ENCODE measurements around the gene KPTN. TPM values are rescaled to one million over a fixed set of nuclear protein-coding genes. Genes with fewer than 3 reads are reported as not detected.

The KPTN gene
- total and polyA plus RNA-seq, 2 experiments from 2014 or later, result 10.1 to 22.6 TPM

GRCh38 chr19:47512183-47512947 lies 28.3 kb upstream of the KPTN start:
- Histone ChIP-seq H3K9me3 (ENCODE audit: low read depth) (no peaks in the 10 kb centered on the region), H4K20me1 (ENCODE audit: insufficient read depth, poor library complexity, severe bottlenecking) (peaks cover 48% of the 10 kb centered on the region), H3K27me3 (no peaks in the 10 kb centered on the region), H3K4me1 (ENCODE audit: insufficient read depth) (peaks cover 25% of the 10 kb centered on the region), H3K4me2 (peak overlapping the region; percentile 92), H3K9me2 (replicated peaks; ENCODE audit: insufficient read depth) (no peaks in the 10 kb centered on the region), H3K36me3 (replicated peaks; ENCODE audit: insufficient read depth, low read depth) (no peaks in the 10 kb centered on the region), H3K79me2 (peaks cover 73% of the 10 kb centered on the region), H2AFZ (no peak overlapping the region), H3K27ac (peak overlapping the region; percentile 97), H3K4me3 (no peak overlapping the region)
- TF ChIP-seq EZH2 (IDR thresholded peaks at IDR 0.05; ENCODE audit: borderline replicate concordance) (no peak), EZH2phosphoT487 (IDR thresholded peaks at IDR 0.05; ENCODE audit: low read depth, severe bottlenecking, unreplicated experiment) (no peak)
- TF ChIP-seq, protein P1, sequence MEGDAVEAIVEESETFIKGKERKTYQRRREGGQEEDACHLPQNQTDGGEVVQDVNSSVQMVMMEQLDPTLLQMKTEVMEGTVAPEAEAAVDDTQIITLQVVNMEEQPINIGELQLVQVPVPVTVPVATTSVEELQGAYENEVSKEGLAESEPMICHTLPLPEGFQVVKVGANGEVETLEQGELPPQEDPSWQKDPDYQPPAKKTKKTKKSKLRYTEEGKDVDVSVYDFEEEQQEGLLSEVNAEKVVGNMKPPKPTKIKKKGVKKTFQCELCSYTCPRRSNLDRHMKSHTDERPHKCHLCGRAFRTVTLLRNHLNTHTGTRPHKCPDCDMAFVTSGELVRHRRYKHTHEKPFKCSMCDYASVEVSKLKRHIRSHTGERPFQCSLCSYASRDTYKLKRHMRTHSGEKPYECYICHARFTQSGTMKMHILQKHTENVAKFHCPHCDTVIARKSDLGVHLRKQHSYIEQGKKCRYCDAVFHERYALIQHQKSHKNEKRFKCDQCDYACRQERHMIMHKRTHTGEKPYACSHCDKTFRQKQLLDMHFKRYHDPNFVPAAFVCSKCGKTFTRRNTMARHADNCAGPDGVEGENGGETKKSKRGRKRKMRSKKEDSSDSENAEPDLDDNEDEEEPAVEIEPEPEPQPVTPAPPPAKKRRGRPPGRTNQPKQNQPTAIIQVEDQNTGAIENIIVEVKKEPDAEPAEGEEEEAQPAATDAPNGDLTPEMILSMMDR (IDR thresholded peaks at IDR 0.05; ENCODE audit: poor library complexity), result no peak
- peak; percentile 81 for DNase-seq (ENCODE audit: low spot score)
- 58% methylated on average over 11 of the region's 11 CpGs for WGBS (ENCODE audit: low lambda C conversion rate, missing lambda C conversion rate)

- H3K27me3 ChIP-seq, result no peaks in the 10 kb centered on the region
- H4K20me1 ChIP-seq (ENCODE audit: insufficient read depth, poor library complexity, severe bottlenecking), result peaks cover 53% of the 10 kb centered on the region
- peak overlapping the region; percentile 97 for H3K27ac ChIP-seq
- no peak overlapping the region for H2AFZ ChIP-seq
- peaks cover 77% of the 10 kb centered on the region for H3K79me2 ChIP-seq
- peak overlapping the region; percentile 92 for H3K4me2 ChIP-seq
- H3K9me2 ChIP-seq (replicated peaks; ENCODE audit: insufficient read depth), result no peaks in the 10 kb centered on the region
- H3K4me3 ChIP-seq, result no peak overlapping the region
- TF ChIP-seq EZH2phosphoT487 (IDR thresholded peaks at IDR 0.05; ENCODE audit: low read depth, severe bottlenecking, unreplicated experiment) (no peak), EZH2 (IDR thresholded peaks at IDR 0.05; ENCODE audit: borderline replicate concordance) (no peak)
- TF ChIP-seq, protein P1 (IDR thresholded peaks at IDR 0.05; ENCODE audit: poor library complexity), result no peak
- DNase-seq (ENCODE audit: low spot score), result no peak
- no peaks in the 10 kb centered on the region for H3K36me3 ChIP-seq (replicated peaks; ENCODE audit: insufficient read depth, low read depth)
- H3K9me3 ChIP-seq (ENCODE audit: low read depth), result no peaks in the 10 kb centered on the region
- peaks cover 29% of the 10 kb centered on the region for H3K4me1 ChIP-seq (ENCODE audit: insufficient read depth)
- WGBS (ENCODE audit: low lambda C conversion rate, missing lambda C conversion rate), result 82% methylated on average over 7 of the region's 7 CpGs
These were observed 27.7 kb upstream of the KPTN start for GRCh38 chr19:47511681-47512080.

- no peak overlapping the region for H3K4me3 ChIP-seq
- H3K4me1 ChIP-seq (ENCODE audit: insufficient read depth), result peaks cover 29% of the 10 kb centered on the region
- no peaks in the 10 kb centered on the region for H3K36me3 ChIP-seq (replicated peaks; ENCODE audit: insufficient read depth, low read depth)
- peaks cover 82% of the 10 kb centered on the region for H3K79me2 ChIP-seq
- no peaks in the 10 kb centered on the region for H3K27me3 ChIP-seq
- H4K20me1 ChIP-seq (ENCODE audit: insufficient read depth, poor library complexity, severe bottlenecking), result peaks cover 58% of the 10 kb centered on the region
- H3K27ac ChIP-seq, result peak overlapping the region; percentile 97
- TF ChIP-seq, protein P1 (IDR thresholded peaks at IDR 0.05; ENCODE audit: poor library complexity), result no peak
- TF ChIP-seq EZH2 (IDR thresholded peaks at IDR 0.05; ENCODE audit: borderline replicate concordance) (no peak), EZH2phosphoT487 (IDR thresholded peaks at IDR 0.05; ENCODE audit: low read depth, severe bottlenecking, unreplicated experiment) (no peak)
- H3K4me2 ChIP-seq, result peak overlapping the region; percentile 92
- H2AFZ ChIP-seq, result no peak overlapping the region
- H3K9me2 ChIP-seq (replicated peaks; ENCODE audit: insufficient read depth), result no peaks in the 10 kb centered on the region
- 92% methylated on average over 6 of the region's 6 CpGs for WGBS (ENCODE audit: low lambda C conversion rate, missing lambda C conversion rate)
- no peak for DNase-seq (ENCODE audit: low spot score)
- no peaks in the 10 kb centered on the region for H3K9me3 ChIP-seq (ENCODE audit: low read depth)
These were observed 27.1 kb upstream of the KPTN start for GRCh38 chr19:47511128-47511517.

Data from hepatocyte (in vitro differentiated cells).